DOHH2 (cell line): Measurements from ENCODE around the gene LRATD1.

Experiments
- H3F3A ChIP-seq: fragments of 200-600 bp; sonication (generic), shearing (Covaris generic); 2 replicates; pipeline ENCODE4 v1.6.0; 2016; ENCODE audit warnings: antibody characterized with exemption, mild to moderate bottlenecking; ENCODE audit not compliant: control insufficient read depth, insufficient read depth
- H3K27ac ChIP-seq: fragments of 200-600 bp; sonication (generic); 2 replicates; pipeline ENCODE4 v1.5.1; 2014; ENCODE audit warnings: low read depth, mild to moderate bottlenecking, low read length, moderate library complexity
- H3K27me3 ChIP-seq: fragments of 200-600 bp; sonication (generic); 2 replicates; pipeline ENCODE4 v1.6.1; 2014; ENCODE audit warnings: mild to moderate bottlenecking, low read length, mixed read lengths; ENCODE audit not compliant: control insufficient read depth
- H3K36me3 ChIP-seq: fragments of 200-600 bp; sonication (generic); 2 replicates; pipeline ENCODE4 v1.6.1; 2014; ENCODE audit warnings: mild to moderate bottlenecking, low read length, moderate library complexity, mixed read lengths; ENCODE audit not compliant: control insufficient read depth
- H3K4me1 ChIP-seq: fragments of 200-600 bp; sonication (generic); 2 replicates; pipeline ENCODE4 v1.6.1; 2014; ENCODE audit warnings: mild to moderate bottlenecking, low read length, mixed read lengths; ENCODE audit not compliant: control insufficient read depth
- H3K4me2 ChIP-seq: fragments of 200-600 bp; sonication (generic); 2 replicates; pipeline ENCODE4 v1.6.0; 2014; ENCODE audit warnings: mild to moderate bottlenecking, low read length, moderate library complexity
- H3K4me3 ChIP-seq: fragments of 200-600 bp; sonication (generic); 2 replicates; pipeline ENCODE4 v1.5.1; 2014; ENCODE audit warnings: mild to moderate bottlenecking, low read length, mixed read lengths
- H3K79me2 ChIP-seq: fragments of 200-600 bp; sonication (generic); 2 replicates; pipeline ENCODE4 v1.6.1; 2014; ENCODE audit warnings: mild to moderate bottlenecking, low read length, mixed read lengths; ENCODE audit not compliant: control insufficient read depth
- H3K9me2 ChIP-seq: fragments of 200-600 bp; sonication (generic); replicated peaks from 2 replicates; pipeline ENCODE4 v1.6.1; 2014; ENCODE audit warnings: mild to moderate bottlenecking, low read length, mixed read lengths; ENCODE audit not compliant: control insufficient read depth
- H3K9me3 ChIP-seq: fragments of 200-600 bp; sonication (generic); 2 replicates; pipeline ENCODE4 v1.6.1; 2014; ENCODE audit warnings: antibody characterized with exemption, low read length, mixed read lengths; ENCODE audit not compliant: control insufficient read depth, insufficient read depth
- H4K20me1 ChIP-seq: fragments of 200-600 bp; sonication (generic); 2 replicates; pipeline ENCODE4 v1.6.0; 2014; ENCODE audit warnings: low read depth, mild to moderate bottlenecking, antibody characterized with exemption, low read length, moderate library complexity; ENCODE audit not compliant: control insufficient read depth, insufficient read depth
- EZH2phosphoT487 ChIP-seq: fragments of 200-600 bp; sonication (generic); IDR thresholded peaks from 2 replicates; pipeline ENCODE4 v1.6.1; 2017; ENCODE audit warnings: borderline replicate concordance, mild to moderate bottlenecking, antibody characterized with exemption, low read length, moderate library complexity, mixed read lengths
- TF ChIP-seq, protein P1 (sequence below): fragments of 200-600 bp; sonication (generic); IDR thresholded peaks from one replicate; pipeline ENCODE4 v1.5.1; 2014; ENCODE audit warnings: antibody characterized with exemption, mild to moderate bottlenecking, low read depth, low read length; ENCODE audit not compliant: poor library complexity, severe bottlenecking

LRATD1 gene, protein sequence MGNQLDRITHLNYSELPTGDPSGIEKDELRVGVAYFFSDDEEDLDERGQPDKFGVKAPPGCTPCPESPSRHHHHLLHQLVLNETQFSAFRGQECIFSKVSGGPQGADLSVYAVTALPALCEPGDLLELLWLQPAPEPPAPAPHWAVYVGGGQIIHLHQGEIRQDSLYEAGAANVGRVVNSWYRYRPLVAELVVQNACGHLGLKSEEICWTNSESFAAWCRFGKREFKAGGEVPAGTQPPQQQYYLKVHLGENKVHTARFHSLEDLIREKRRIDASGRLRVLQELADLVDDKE

DNA sequence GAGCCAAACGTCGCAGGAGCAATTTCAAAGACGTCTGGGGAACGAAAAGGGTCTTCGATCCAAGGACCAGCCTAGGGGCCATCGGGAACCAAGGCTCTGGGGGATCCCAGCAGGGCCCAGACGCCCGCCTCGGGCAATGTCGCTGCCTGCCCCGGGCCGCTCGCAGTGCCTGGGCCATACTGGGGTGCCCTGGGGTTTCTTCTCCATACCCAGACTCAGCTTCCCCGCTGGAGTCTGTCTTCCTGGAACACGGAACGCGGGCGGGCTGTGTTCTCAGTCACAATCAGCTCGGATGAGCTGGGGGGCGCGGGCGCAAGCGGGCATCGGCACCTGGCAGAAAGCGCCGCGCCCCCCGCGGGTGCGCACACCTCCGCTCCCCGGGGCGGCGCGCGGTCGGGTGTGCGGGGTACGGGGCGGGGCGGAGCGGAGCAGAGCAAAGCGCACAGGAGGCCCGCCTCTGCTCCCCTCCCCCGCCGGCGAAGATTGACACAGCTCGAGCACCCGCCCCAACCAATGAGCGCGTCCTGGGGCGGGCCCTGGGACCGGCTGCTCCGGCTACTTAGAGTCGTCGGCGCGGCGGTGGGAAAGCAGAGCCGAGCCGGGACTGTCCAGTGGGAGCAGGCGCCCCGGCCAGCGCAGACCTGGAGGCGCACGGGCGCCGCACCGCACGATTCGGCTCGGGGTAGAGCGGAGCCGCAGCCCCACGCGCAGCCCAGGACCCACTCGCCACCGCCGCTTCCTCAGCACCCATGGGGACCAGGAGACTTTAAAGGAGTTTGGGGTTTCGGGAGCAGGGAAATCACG lies at the start of gene LRATD1:
Gene LRATD1, plus strand, starts transcription at position 585 of the 804 bp plus-strand sequence. CDS start 1,263 bp downstream, outside the sequence.
- no peaks in the 10 kb centered on the region for H3K4me1 ChIP-seq
- no peaks in the 10 kb centered on the region for H3K36me3 ChIP-seq
- H3F3A ChIP-seq, result no peaks in the 10 kb centered on the region
- H3K4me2 ChIP-seq, result no peak within 1 kb of the TSS
- no peak for TF ChIP-seq EZH2phosphoT487
- TF ChIP-seq, protein P1, sequence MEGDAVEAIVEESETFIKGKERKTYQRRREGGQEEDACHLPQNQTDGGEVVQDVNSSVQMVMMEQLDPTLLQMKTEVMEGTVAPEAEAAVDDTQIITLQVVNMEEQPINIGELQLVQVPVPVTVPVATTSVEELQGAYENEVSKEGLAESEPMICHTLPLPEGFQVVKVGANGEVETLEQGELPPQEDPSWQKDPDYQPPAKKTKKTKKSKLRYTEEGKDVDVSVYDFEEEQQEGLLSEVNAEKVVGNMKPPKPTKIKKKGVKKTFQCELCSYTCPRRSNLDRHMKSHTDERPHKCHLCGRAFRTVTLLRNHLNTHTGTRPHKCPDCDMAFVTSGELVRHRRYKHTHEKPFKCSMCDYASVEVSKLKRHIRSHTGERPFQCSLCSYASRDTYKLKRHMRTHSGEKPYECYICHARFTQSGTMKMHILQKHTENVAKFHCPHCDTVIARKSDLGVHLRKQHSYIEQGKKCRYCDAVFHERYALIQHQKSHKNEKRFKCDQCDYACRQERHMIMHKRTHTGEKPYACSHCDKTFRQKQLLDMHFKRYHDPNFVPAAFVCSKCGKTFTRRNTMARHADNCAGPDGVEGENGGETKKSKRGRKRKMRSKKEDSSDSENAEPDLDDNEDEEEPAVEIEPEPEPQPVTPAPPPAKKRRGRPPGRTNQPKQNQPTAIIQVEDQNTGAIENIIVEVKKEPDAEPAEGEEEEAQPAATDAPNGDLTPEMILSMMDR, result no peak
- H3K9me2 ChIP-seq, result no peaks in the 10 kb centered on the region
- no peaks in the 10 kb centered on the region for H3K79me2 ChIP-seq
- H3K9me3 ChIP-seq, result peaks cover 22% of the 10 kb centered on the region; the same call in 1 of the 2 replicates
- H3K27me3 ChIP-seq, result no peaks in the 10 kb centered on the region
- H4K20me1 ChIP-seq, result no peaks in the 10 kb centered on the region
- no peak within 1 kb of the TSS for H3K27ac ChIP-seq
- H3K4me3 ChIP-seq, result no peak within 1 kb of the TSS

DNA sequence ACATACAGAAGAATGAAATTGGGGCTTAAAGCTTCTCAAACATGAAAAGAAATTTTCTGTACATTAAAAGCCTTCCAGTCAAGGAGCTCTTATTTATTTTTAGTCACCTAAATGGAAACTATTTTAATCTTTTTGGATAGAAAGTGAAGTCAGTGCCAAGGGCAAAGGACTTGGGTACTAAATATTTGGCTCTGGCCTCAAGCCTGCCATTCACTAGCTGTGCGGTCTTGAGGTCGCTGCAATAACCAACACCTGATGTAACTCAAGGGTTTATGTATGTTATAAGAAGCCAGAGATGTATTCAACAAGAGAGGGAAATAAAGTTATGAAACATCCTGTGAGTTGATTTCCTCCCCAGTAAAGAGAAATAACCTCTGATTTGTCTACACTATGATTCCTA lies 49.5 kb upstream of the LRATD1 start:
- TF ChIP-seq, protein P1, result no peak
- TF ChIP-seq EZH2phosphoT487, result no peak
- H3K27me3 ChIP-seq, result no peaks in the 10 kb centered on the region
- H3K36me3 ChIP-seq, result no peaks in the 10 kb centered on the region
- H3K4me3 ChIP-seq, result no peak overlapping the region
- no peaks in the 10 kb centered on the region for H3K9me3 ChIP-seq
- no peak overlapping the region for H3K27ac ChIP-seq
- no peaks in the 10 kb centered on the region for H3K79me2 ChIP-seq
- no peaks in the 10 kb centered on the region for H3F3A ChIP-seq
- no peaks in the 10 kb centered on the region for H4K20me1 ChIP-seq
- no peaks in the 10 kb centered on the region for H3K4me1 ChIP-seq
- H3K9me2 ChIP-seq, result no peaks in the 10 kb centered on the region
- H3K4me2 ChIP-seq, result no peak overlapping the region

DNA sequence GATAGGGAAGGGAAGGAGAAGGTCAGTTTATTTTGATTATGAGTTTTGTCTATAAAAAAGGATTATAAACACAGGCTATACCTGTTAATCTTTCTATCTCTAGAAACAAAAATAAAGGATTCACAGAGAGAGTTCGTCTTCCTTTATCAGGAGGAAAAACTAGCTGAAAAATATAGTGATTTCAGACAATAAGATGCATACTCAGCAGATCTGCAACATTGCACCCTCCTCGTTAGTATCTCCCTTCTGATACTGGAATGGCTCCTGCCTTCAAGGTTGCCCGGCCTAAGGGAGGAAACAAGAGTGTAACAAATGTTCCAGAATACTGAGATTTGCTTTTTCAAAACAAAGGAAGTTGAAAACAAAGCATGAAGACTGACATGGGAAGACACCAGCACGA lies 48.7 kb upstream of the LRATD1 start:
- H3K9me2 ChIP-seq, result no peaks in the 10 kb centered on the region
- H3K4me1 ChIP-seq, result no peaks in the 10 kb centered on the region
- no peaks in the 10 kb centered on the region for H3K79me2 ChIP-seq
- TF ChIP-seq EZH2phosphoT487, result no peak
- TF ChIP-seq, protein P1, result no peak
- no peaks in the 10 kb centered on the region for H3K27me3 ChIP-seq
- no peak overlapping the region for H3K4me2 ChIP-seq
- H4K20me1 ChIP-seq, result no peaks in the 10 kb centered on the region
- H3K27ac ChIP-seq, result no peak overlapping the region
- H3K4me3 ChIP-seq, result no peak overlapping the region
- no peaks in the 10 kb centered on the region for H3K9me3 ChIP-seq
- H3F3A ChIP-seq, result no peaks in the 10 kb centered on the region
- no peaks in the 10 kb centered on the region for H3K36me3 ChIP-seq
